HepG2 (cell line): ENCODE results near the gene TMEM217. TPM values are rescaled to one million over a fixed set of nuclear protein-coding genes. Genes with fewer than 3 reads are reported as not detected.

Experiments
- ATAC-seq: fragments of 200-7000 bp; cut with Tn5 transposase; 3 replicates; pipeline ENCODE4 v1.9.1; 2020; ENCODE audit warnings: mild to moderate bottlenecking, moderate library complexity
- BruUV-seq: library from RNA; stranded (reverse); fragments of 400-500 nt; replicated peaks from 2 replicates; lab custom pipeline; 2021; lab: Mats Ljungman, UMichigan
- CTCF ChIA-PET: fragments of 300-600 bp; formaldehyde crosslinking; extraction: SDS; loops from one replicate; lab custom pipeline; 2021; ENCODE audit warnings: low total read pairs, inconsistent platforms, low intra/inter-chr PET ratio; lab: Yijun Ruan, JAX
- POLR2A ChIA-PET: fragments of 350-600 bp; sonication (Branson Sonifier 250); formaldehyde crosslinking; loops from one replicate; lab custom pipeline; 2020; ENCODE audit warnings: antibody characterized with exemption, inconsistent platforms; lab: Yijun Ruan, JAX
- DNase-seq: peaks from one replicate; pipeline ENCODE4 v3.0.0-alpha.2; 2015; ENCODE audit warnings: low spot score
- FAIRE-seq: peaks from 3 replicates; lab custom pipeline; 2011; peaks lifted over from hg19 to GRCh38; lab: Jason Lieb, UNC
- H2AFZ ChIP-seq: one replicate; pipeline ENCODE4 v1.6.1; 2011; ENCODE audit warnings: low read length, inconsistent platforms
- H3K27ac ChIP-seq: fragments of 300-600 bp; 3 replicates; pipeline ENCODE4 v1.8.0; 2011; ENCODE audit warnings: mixed run types, mild to moderate bottlenecking, mixed read lengths, low read length, inconsistent platforms; ENCODE audit not compliant: insufficient read depth; ENCODE audit errors: extremely low read length
- H3K27me3 ChIP-seq, 2 experiments: fragments of 200-600 bp in 1 of 2; 2 replicates in 1 of 2; 3 replicates in 1 of 2; pipeline versions ENCODE4 v1.6.0 to v1.8.0; 2011; ENCODE audit warnings: low read length in 2 of 2, mild to moderate bottlenecking in 2 of 2, moderate library complexity in 2 of 2, inconsistent platforms in 1 of 2; ENCODE audit not compliant: insufficient read depth in 2 of 2, control insufficient read depth in 1 of 2
- H3K36me3 ChIP-seq, 2 experiments: fragments of 200-600 bp in 1 of 2; replicated peaks in 1 of 2; 2 replicates in 1 of 2; 3 replicates in 1 of 2; pipeline versions ENCODE4 v1.5.1 to v1.8.0; 2011; ENCODE audit warnings: low read length in 2 of 2, inconsistent platforms in 1 of 2; ENCODE audit not compliant: insufficient read depth in 2 of 2, control insufficient read depth in 1 of 2
- H3K4me1 ChIP-seq: 2 replicates; pipeline ENCODE4 v1.5.1; 2012; ENCODE audit warnings: low read length, inconsistent platforms; ENCODE audit not compliant: insufficient read depth
- H3K4me2 ChIP-seq: 2 replicates; pipeline ENCODE4 v1.6.0; 2011; ENCODE audit warnings: low read depth, low read length, inconsistent platforms
- H3K4me3 ChIP-seq, 3 experiments: fragments of 200-600 bp in 1 of 3; sonication (generic), shearing (Covaris generic) in 1 of 3; replicated peaks in 1 of 3; 2 replicates each; pipeline ENCODE4 v1.5.1; 2011 to 2016; ENCODE audit warnings: low read length in 3 of 3, inconsistent platforms in 2 of 3, low read depth in 2 of 3, mild to moderate bottlenecking in 2 of 3, control low read depth in 1 of 3, mixed read lengths in 1 of 3; ENCODE audit not compliant: insufficient read depth in 1 of 3
- H3K79me2 ChIP-seq: one replicate; pipeline ENCODE4 v1.6.1; 2011; ENCODE audit warnings: low read length, inconsistent platforms; ENCODE audit not compliant: insufficient read depth
- H3K9ac ChIP-seq: 2 replicates; pipeline ENCODE4 v1.6.0; 2011; ENCODE audit warnings: mild to moderate bottlenecking, low read depth, low read length, inconsistent platforms; ENCODE audit not compliant: insufficient read depth
- H3K9me3 ChIP-seq: 2 replicates; pipeline ENCODE4 v1.5.1; 2012; ENCODE audit warnings: mild to moderate bottlenecking, low read length
- H4K20me1 ChIP-seq: 2 replicates; pipeline ENCODE4 v1.6.0; 2011; ENCODE audit warnings: inconsistent platforms, mild to moderate bottlenecking, low read length, moderate library complexity; ENCODE audit not compliant: insufficient read depth
- ETV6 ChIP-seq: sonication (generic); formaldehyde crosslinking; conservative IDR thresholded peaks from 2 replicates; pipeline ENCODE4 v1.4.0; 2020; ENCODE audit warnings: missing genetic modification reagents
- GATAD2A ChIP-seq: IDR thresholded peaks from 2 replicates; pipeline ENCODE4 v1.6.1; 2016
- MAFF ChIP-seq: IDR thresholded peaks from 2 replicates; pipeline ENCODE4 v1.6.1; 2011; ENCODE audit warnings: low read depth, low read length, improper control_type of control experiment
- MAFG ChIP-seq: sonication (generic); formaldehyde crosslinking; IDR thresholded peaks from 2 replicates; pipeline ENCODE4 v1.5.1; 2020; ENCODE audit warnings: mild to moderate bottlenecking, missing genetic modification reagents
- RAD21 ChIP-seq: fragments of 450-650 bp; formaldehyde crosslinking; IDR thresholded peaks from 2 replicates; pipeline ENCODE4 v1.5.0; 2020; ENCODE audit warnings: mild to moderate bottlenecking
- SOX13 ChIP-seq, 3 experiments: fragments of 450-650 bp in 1 of 3; sonication (generic) in 1 of 3; formaldehyde crosslinking in 1 of 3; IDR thresholded peaks in 2 of 3; conservative IDR thresholded peaks in 1 of 3; 2 replicates each; pipeline versions ENCODE4 v1.5.0 to v1.6.1; 2016 to 2020; ENCODE audit warnings: antibody characterized with exemption in 1 of 3, mild to moderate bottlenecking in 1 of 3, missing compliant biosample characterization in 1 of 3, missing genetic modification reagents in 1 of 3, moderate library complexity in 1 of 3
- ZNF589 ChIP-seq: sonication (generic); formaldehyde crosslinking; conservative IDR thresholded peaks from 2 replicates; pipeline ENCODE4 v1.8.0; 2022; ENCODE audit warnings: mild to moderate bottlenecking, moderate library complexity, missing genetic modification reagents
- WGBS: methylation state at CpG from one replicate; pipeline ENCODE4 v1.1.6; 2017; ENCODE audit warnings: low lambda C conversion rate; 5-methylcytosine and 5-hydroxymethylcytosine counted together
- in situ Hi-C: cut with HindIII; loops from 2 replicates; pipeline ENCODE4 v1.10.0; 2017; ENCODE audit warnings: low pct_unique_long_range_greater_than_20kb; ENCODE audit not compliant: extremely low pct_ligation_motif_present
- intact Hi-C: fragments of 100-400 bp; cut with micrococcal nuclease; formaldehyde crosslinking; loops from one replicate; pipeline ENCODE4 v1.10.0; 2022; ENCODE audit not compliant: unreplicated experiment
- polyA plus RNA-seq, 8 experiments: library from polyadenylated mRNA; depleted of rRNA in 3 of 8; stranded (reverse) in 7 of 8; unstranded in 1 of 8; fragments of >200 nt; fragmentation: Illumina TruSeq in 4 of 8; extraction: Trizol in 4 of 8; gene quantifications; 2 replicates each; pipeline versions ENCODE4 v1.2.1 to v1.2.3, GENCODE V29; 2011 to 2016; ENCODE audit warnings: low read depth in 4 of 8, missing spikeins in 1 of 8, mixed read lengths in 1 of 8; ENCODE audit not compliant: insufficient read depth in 1 of 8
- total RNA-seq, 5 experiments: library from RNA; depleted of rRNA; stranded (reverse); fragments of >200 nt; fragmentation: Illumina TruSeq; extraction: Trizol; gene quantifications; 2 replicates each; pipeline ENCODE4 v1.2.3, GENCODE V29; 2016; ENCODE audit warnings: low read depth in 1 of 5
- TF ChIP-seq, protein P1 (sequence below): sonication (generic); formaldehyde crosslinking; conservative IDR thresholded peaks from 2 replicates; pipeline ENCODE4 v1.8.0; 2022; ENCODE audit warnings: mild to moderate bottlenecking, moderate library complexity, missing genetic modification reagents
- TF ChIP-seq, protein P2 (sequence below): sonication (generic); formaldehyde crosslinking; conservative IDR thresholded peaks from 2 replicates; pipeline ENCODE4 v1.4.0; 2020; ENCODE audit warnings: missing genetic modification reagents
- TF ChIP-seq, protein P3 (sequence below): sonication (generic); formaldehyde crosslinking; IDR thresholded peaks from 2 replicates; pipeline ENCODE4 v1.5.0; 2020; ENCODE audit warnings: mild to moderate bottlenecking, missing genetic modification reagents, moderate library complexity
- TF ChIP-seq, protein P4 (sequence below): sonication (generic); formaldehyde crosslinking; IDR thresholded peaks from 2 replicates; pipeline ENCODE4 v1.5.0; 2020; ENCODE audit warnings: mild to moderate bottlenecking, missing genetic modification reagents, borderline replicate concordance
- TF ChIP-seq, protein P5 (sequence below): sonication (generic); formaldehyde crosslinking; IDR thresholded peaks from 2 replicates; pipeline ENCODE4 v1.4.0; 2020; ENCODE audit warnings: missing genetic modification reagents

TMEM217 gene
- total and polyA plus RNA-seq, 2 of the 13 experiments (the other 11 are each of a cell fraction or from before 2014, with no cell fraction given): 2.3 to 3.4 TPM

DNA sequence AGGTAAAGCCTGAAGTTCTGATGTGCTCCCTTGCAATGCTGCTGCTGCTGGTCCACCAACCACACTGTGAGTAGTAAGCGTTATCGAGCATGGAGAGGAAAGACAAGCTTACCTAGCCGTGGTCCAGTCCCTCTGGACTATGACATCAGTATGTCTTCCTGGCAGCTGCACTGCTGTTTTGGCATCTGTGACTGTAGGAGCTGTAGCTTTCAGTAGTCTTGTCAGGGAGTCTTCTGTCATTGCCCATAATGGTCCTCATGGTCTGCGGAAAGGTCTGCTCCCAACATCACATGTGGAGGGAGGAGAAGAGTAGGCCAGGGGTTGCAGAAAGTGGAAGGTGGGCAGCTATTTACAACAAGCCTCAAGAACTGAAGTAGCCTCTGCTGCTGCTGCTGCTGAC is 26.8 kb upstream of the TMEM217 start (continued):
- no peak for TF ChIP-seq SOX13 (IDR thresholded peaks at IDR 0.05)
- TF ChIP-seq SOX13 (CRISPR knock-in tag; conservative IDR thresholded peaks at IDR 0.05 in 1 of 2, IDR thresholded peaks at IDR 0.05 in 1 of 2): no peak
- TF ChIP-seq MAFG (CRISPR knock-in tag): no peak
- no peak for TF ChIP-seq MAFF

DNA sequence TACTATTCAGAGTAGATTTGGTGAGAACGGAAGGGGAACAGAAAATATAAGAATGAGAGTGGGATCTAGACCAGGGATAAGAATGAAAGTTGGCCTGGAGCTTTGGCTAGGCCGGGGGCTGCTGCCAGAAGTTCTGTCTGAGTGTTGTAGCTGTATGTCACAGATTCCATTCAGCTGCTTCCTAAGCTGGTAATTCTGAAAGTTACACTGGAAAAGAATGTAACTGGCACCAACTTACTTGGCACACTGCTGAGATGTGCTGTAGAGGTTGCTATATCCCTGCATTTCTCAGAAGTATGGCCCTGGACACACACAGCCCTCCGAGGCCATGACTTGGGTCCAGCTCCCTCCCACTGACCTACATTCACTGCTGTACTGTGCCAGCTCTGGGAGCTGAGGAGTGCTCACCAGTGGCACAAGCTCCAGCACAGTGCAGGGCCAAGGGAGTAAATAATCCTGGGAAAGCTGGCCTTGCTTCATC is 25.8 kb upstream of the TMEM217 start:
- Histone ChIP-seq H3K79me2 (no peaks in the 10 kb centered on the region), H3K27me3 (no peaks in the 10 kb centered on the region), H3K4me3 (no peak overlapping the region), H3K36me3 (peaks cover 43 to 81% of the 10 kb centered on the region in 2 experiments), H2AFZ (no peak overlapping the region), H3K4me2 (no peak overlapping the region), H3K9ac (no peak overlapping the region), H4K20me1 (no peaks in the 10 kb centered on the region), H3K9me3 (no peaks in the 10 kb centered on the region), H3K27ac (no peak overlapping the region), H3K4me1 (no peaks in the 10 kb centered on the region)
- in situ Hi-C loops (no loop called here), intact Hi-C loops (no loop called here)
- ATAC-seq (no peak), FAIRE-seq (no peak), DNase-seq (no peak)
- ChIA-PET CTCF (no interaction called here), POLR2A (no interaction called here)
- BruUV-seq: no TSS peak
- WGBS: 95% methylated on average over 3 of the region's 3 CpGs
- TF ChIP-seq, protein P1, sequence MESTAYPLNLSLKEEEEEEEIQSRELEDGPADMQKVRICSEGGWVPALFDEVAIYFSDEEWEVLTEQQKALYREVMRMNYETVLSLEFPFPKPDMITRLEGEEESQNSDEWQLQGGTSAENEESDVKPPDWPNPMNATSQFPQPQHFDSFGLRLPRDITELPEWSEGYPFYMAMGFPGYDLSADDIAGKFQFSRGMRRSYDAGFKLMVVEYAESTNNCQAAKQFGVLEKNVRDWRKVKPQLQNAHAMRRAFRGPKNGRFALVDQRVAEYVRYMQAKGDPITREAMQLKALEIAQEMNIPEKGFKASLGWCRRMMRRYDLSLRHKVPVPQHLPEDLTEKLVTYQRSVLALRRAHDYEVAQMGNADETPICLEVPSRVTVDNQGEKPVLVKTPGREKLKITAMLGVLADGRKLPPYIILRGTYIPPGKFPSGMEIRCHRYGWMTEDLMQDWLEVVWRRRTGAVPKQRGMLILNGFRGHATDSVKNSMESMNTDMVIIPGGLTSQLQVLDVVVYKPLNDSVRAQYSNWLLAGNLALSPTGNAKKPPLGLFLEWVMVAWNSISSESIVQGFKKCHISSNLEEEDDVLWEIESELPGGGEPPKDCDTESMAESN: no peak
- no peak for TF ChIP-seq RAD21 (CRISPR knock-in tag)
- TF ChIP-seq, protein P2, sequence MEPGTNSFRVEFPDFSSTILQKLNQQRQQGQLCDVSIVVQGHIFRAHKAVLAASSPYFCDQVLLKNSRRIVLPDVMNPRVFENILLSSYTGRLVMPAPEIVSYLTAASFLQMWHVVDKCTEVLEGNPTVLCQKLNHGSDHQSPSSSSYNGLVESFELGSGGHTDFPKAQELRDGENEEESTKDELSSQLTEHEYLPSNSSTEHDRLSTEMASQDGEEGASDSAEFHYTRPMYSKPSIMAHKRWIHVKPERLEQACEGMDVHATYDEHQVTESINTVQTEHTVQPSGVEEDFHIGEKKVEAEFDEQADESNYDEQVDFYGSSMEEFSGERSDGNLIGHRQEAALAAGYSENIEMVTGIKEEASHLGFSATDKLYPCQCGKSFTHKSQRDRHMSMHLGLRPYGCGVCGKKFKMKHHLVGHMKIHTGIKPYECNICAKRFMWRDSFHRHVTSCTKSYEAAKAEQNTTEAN (CRISPR knock-in tag): no peak
- no peak for TF ChIP-seq ETV6 (CRISPR knock-in tag)
- no peak for TF ChIP-seq GATAD2A (CRISPR knock-in tag)
- TF ChIP-seq, protein P3, sequence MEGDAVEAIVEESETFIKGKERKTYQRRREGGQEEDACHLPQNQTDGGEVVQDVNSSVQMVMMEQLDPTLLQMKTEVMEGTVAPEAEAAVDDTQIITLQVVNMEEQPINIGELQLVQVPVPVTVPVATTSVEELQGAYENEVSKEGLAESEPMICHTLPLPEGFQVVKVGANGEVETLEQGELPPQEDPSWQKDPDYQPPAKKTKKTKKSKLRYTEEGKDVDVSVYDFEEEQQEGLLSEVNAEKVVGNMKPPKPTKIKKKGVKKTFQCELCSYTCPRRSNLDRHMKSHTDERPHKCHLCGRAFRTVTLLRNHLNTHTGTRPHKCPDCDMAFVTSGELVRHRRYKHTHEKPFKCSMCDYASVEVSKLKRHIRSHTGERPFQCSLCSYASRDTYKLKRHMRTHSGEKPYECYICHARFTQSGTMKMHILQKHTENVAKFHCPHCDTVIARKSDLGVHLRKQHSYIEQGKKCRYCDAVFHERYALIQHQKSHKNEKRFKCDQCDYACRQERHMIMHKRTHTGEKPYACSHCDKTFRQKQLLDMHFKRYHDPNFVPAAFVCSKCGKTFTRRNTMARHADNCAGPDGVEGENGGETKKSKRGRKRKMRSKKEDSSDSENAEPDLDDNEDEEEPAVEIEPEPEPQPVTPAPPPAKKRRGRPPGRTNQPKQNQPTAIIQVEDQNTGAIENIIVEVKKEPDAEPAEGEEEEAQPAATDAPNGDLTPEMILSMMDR (CRISPR knock-in tag): no peak
- TF ChIP-seq, protein P4, sequence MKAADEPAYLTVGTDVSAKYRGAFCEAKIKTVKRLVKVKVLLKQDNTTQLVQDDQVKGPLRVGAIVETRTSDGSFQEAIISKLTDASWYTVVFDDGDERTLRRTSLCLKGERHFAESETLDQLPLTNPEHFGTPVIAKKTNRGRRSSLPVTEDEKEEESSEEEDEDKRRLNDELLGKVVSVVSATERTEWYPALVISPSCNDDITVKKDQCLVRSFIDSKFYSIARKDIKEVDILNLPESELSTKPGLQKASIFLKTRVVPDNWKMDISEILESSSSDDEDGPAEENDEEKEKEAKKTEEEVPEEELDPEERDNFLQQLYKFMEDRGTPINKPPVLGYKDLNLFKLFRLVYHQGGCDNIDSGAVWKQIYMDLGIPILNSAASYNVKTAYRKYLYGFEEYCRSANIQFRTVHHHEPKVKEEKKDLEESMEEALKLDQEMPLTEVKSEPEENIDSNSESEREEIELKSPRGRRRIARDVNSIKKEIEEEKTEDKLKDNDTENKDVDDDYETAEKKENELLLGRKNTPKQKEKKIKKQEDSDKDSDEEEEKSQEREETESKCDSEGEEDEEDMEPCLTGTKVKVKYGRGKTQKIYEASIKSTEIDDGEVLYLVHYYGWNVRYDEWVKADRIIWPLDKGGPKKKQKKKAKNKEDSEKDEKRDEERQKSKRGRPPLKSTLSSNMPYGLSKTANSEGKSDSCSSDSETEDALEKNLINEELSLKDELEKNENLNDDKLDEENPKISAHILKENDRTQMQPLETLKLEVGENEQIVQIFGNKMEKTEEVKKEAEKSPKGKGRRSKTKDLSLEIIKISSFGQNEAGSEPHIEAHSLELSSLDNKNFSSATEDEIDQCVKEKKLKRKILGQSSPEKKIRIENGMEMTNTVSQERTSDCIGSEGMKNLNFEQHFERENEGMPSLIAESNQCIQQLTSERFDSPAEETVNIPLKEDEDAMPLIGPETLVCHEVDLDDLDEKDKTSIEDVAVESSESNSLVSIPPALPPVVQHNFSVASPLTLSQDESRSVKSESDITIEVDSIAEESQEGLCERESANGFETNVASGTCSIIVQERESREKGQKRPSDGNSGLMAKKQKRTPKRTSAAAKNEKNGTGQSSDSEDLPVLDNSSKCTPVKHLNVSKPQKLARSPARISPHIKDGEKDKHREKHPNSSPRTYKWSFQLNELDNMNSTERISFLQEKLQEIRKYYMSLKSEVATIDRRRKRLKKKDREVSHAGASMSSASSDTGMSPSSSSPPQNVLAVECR: no peak
- no peak for TF ChIP-seq ZNF589
- TF ChIP-seq, protein P5, sequence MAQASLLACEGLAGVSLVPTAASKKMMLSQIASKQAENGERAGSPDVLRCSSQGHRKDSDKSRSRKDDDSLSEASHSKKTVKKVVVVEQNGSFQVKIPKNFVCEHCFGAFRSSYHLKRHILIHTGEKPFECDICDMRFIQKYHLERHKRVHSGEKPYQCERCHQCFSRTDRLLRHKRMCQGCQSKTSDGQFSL (CRISPR knock-in tag): no peak
